ENCODE measurements around the gene IPPK. TPM values are rescaled to one million over a fixed set of nuclear protein-coding genes. Genes with fewer than 3 reads are reported as not detected.

IPPK gene
- total RNA-seq, 1 experiment from 2014 or later = 5.4 TPM

DNA sequence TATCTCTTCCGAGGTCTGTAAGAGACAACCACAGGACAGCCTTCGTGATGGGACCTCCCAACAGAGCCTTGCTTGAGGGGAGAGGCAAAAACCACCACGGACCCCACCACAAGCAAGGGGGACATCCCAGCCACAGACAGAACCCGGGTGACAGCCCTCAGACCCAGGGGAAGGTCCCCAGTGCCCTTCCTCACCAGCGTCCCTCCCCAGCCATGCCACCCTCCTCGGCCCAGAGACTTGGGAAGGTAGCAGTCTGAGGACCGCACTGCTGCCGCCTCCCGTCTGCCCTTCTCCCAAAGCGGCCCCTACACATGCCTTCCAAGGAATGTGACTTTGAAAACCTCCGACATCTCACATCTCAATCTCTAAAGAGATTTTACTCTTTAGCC lies 13.4 kb downstream of the IPPK start:
- ChIA-PET CTCF (no interaction called here), POLR2A (no interaction called here)
- ATAC-seq (no peak), DNase-seq (ENCODE audit: low read depth, low spot score) (no peak)
- BruUV-seq (replicated peaks) = no TSS peak
- no peak for TF ChIP-seq SIN3A (IDR thresholded peaks at IDR 0.05; ENCODE audit: borderline replicate concordance, insufficient read depth, low read depth, low read length)
- TF ChIP-seq, protein P1, sequence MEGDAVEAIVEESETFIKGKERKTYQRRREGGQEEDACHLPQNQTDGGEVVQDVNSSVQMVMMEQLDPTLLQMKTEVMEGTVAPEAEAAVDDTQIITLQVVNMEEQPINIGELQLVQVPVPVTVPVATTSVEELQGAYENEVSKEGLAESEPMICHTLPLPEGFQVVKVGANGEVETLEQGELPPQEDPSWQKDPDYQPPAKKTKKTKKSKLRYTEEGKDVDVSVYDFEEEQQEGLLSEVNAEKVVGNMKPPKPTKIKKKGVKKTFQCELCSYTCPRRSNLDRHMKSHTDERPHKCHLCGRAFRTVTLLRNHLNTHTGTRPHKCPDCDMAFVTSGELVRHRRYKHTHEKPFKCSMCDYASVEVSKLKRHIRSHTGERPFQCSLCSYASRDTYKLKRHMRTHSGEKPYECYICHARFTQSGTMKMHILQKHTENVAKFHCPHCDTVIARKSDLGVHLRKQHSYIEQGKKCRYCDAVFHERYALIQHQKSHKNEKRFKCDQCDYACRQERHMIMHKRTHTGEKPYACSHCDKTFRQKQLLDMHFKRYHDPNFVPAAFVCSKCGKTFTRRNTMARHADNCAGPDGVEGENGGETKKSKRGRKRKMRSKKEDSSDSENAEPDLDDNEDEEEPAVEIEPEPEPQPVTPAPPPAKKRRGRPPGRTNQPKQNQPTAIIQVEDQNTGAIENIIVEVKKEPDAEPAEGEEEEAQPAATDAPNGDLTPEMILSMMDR (IDR thresholded peaks at IDR 0.05) = no peak
- TF ChIP-seq POLR2AphosphoS5 (IDR thresholded peaks at IDR 0.05; ENCODE audit: low read depth, low read length) = no peak
- TF ChIP-seq, protein P2, sequence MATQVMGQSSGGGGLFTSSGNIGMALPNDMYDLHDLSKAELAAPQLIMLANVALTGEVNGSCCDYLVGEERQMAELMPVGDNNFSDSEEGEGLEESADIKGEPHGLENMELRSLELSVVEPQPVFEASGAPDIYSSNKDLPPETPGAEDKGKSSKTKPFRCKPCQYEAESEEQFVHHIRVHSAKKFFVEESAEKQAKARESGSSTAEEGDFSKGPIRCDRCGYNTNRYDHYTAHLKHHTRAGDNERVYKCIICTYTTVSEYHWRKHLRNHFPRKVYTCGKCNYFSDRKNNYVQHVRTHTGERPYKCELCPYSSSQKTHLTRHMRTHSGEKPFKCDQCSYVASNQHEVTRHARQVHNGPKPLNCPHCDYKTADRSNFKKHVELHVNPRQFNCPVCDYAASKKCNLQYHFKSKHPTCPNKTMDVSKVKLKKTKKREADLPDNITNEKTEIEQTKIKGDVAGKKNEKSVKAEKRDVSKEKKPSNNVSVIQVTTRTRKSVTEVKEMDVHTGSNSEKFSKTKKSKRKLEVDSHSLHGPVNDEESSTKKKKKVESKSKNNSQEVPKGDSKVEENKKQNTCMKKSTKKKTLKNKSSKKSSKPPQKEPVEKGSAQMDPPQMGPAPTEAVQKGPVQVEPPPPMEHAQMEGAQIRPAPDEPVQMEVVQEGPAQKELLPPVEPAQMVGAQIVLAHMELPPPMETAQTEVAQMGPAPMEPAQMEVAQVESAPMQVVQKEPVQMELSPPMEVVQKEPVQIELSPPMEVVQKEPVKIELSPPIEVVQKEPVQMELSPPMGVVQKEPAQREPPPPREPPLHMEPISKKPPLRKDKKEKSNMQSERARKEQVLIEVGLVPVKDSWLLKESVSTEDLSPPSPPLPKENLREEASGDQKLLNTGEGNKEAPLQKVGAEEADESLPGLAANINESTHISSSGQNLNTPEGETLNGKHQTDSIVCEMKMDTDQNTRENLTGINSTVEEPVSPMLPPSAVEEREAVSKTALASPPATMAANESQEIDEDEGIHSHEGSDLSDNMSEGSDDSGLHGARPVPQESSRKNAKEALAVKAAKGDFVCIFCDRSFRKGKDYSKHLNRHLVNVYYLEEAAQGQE (IDR thresholded peaks at IDR 0.05; ENCODE audit: insufficient read depth in 1 of 2, low read depth in 2 of 2, low read length in 1 of 2) = no peak
- no peak for TF ChIP-seq TCF7L2 (IDR thresholded peaks at IDR 0.05; ENCODE audit: low read depth, low read length)
- in situ Hi-C loops (cut with HindIII; ENCODE audit: low pct_unique_long_range_greater_than_20kb, low sequenced_read_pairs) (no loop called here), intact Hi-C loops (cut with micrococcal nuclease; ENCODE audit: unreplicated experiment) (no loop called here)
- no peaks in the 10 kb centered on the region for H3K27me3 ChIP-seq (ENCODE audit: control insufficient read depth, insufficient read depth, low read length)
- no peaks in the 10 kb centered on the region for H3K4me1 ChIP-seq (ENCODE audit: control insufficient read depth, insufficient read depth, low read length)
- no peaks in the 10 kb centered on the region for H3K9me3 ChIP-seq (ENCODE audit: control insufficient read depth, insufficient read depth, low read depth, low read length)
- no peak overlapping the region for H3K27ac ChIP-seq (ENCODE audit: low read length)
- no peak overlapping the region for H3K4me3 ChIP-seq (ENCODE audit: low read depth in 2 of 2, low read length in 2 of 2)
- no peaks in the 10 kb centered on the region for H3K36me3 ChIP-seq (ENCODE audit: control insufficient read depth, insufficient read depth, low read length)

DNA sequence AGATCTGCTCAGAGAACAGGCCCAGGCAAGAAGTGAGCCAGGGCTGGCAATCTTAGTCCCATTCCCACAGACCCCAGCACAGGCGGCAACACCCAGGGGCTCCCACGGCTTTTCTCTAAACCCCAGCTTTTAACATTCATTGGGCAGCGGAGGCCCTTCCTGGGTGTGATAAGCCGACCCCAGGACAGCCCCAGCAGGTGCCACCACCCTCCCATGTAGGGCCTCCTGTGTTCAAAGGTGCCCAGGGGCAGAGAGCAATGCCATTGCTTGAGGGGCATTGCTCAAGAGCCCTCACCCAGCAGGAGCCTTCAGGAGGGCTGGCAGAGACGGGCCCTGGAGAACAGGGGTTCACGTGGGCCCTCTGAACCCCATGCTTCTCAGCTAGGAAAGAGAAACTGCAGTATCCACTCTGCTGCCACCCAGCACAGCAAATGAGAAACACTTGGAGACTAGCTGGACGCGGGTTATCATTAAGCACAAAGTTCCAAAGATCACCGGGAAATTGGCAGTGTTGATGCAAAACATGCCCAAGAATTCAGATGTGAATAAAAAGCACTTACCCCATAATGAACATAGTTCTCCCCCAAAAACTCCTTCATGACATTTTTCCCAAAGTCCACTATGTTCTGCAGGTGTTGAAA lies 13.9 kb downstream of the IPPK start:
- ChIA-PET CTCF (no interaction called here), POLR2A (no interaction called here)
- ATAC-seq (no peak), DNase-seq (ENCODE audit: low read depth, low spot score) (no peak)
- no peaks in the 10 kb centered on the region for H3K36me3 ChIP-seq (ENCODE audit: control insufficient read depth, insufficient read depth, low read length)
- no peaks in the 10 kb centered on the region for H3K27me3 ChIP-seq (ENCODE audit: control insufficient read depth, insufficient read depth, low read length)
- no peaks in the 10 kb centered on the region for H3K4me1 ChIP-seq (ENCODE audit: control insufficient read depth, insufficient read depth, low read length)
- TF ChIP-seq POLR2AphosphoS5 (IDR thresholded peaks at IDR 0.05; ENCODE audit: low read depth, low read length) (no peak), TCF7L2 (IDR thresholded peaks at IDR 0.05; ENCODE audit: low read depth, low read length) (no peak)
- intact Hi-C loops (cut with micrococcal nuclease; ENCODE audit: unreplicated experiment) (no loop called here), in situ Hi-C loops (cut with HindIII; ENCODE audit: low pct_unique_long_range_greater_than_20kb, low sequenced_read_pairs) (no loop called here)
- no peak overlapping the region for H3K27ac ChIP-seq (ENCODE audit: low read length)
- H3K9me3 ChIP-seq (ENCODE audit: control insufficient read depth, insufficient read depth, low read depth, low read length) = no peaks in the 10 kb centered on the region
- H3K4me3 ChIP-seq (ENCODE audit: low read depth in 2 of 2, low read length in 2 of 2) = no peak overlapping the region
- BruUV-seq (replicated peaks) = no TSS peak

DNA sequence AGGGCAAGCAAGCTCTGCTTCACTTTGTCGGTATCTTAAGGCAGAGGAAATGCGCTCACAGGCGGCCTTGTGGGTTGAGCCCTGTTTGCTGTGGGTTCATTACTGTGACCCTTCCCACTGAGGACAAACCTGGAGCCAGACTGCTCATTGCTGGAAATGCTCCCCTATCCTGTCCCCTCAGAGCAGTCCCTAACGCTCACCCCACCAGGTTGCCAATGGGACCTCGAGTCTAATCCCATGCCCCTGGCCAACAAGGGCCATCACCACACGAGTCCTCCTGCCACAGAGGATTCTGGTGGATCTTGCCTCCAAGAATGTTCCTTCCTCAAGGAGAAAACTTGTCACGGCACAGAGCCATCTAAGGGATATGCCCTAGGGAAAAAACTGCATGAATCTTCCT lies 14.6 kb downstream of the IPPK start:
- Histone ChIP-seq H3K4me3 (ENCODE audit: low read depth in 2 of 2, low read length in 2 of 2) (no peak overlapping the region), H3K36me3 (ENCODE audit: control insufficient read depth, insufficient read depth, low read length) (no peaks in the 10 kb centered on the region), H3K9me3 (ENCODE audit: control insufficient read depth, insufficient read depth, low read depth, low read length) (no peaks in the 10 kb centered on the region), H3K27me3 (ENCODE audit: control insufficient read depth, insufficient read depth, low read length) (no peaks in the 10 kb centered on the region), H3K27ac (ENCODE audit: low read length) (no peak overlapping the region), H3K4me1 (ENCODE audit: control insufficient read depth, insufficient read depth, low read length) (no peaks in the 10 kb centered on the region)
- in situ Hi-C loops (cut with HindIII; ENCODE audit: low pct_unique_long_range_greater_than_20kb, low sequenced_read_pairs) (no loop called here), intact Hi-C loops (cut with micrococcal nuclease; ENCODE audit: unreplicated experiment) (no loop called here)
- TF ChIP-seq, protein P1 (IDR thresholded peaks at IDR 0.05) = no peak
- TF ChIP-seq POLR2AphosphoS5 (IDR thresholded peaks at IDR 0.05; ENCODE audit: low read depth, low read length) (no peak), SIN3A (IDR thresholded peaks at IDR 0.05; ENCODE audit: borderline replicate concordance, insufficient read depth, low read depth, low read length) (no peak), TCF7L2 (IDR thresholded peaks at IDR 0.05; ENCODE audit: low read depth, low read length) (no peak)
- TF ChIP-seq, protein P2 (IDR thresholded peaks at IDR 0.05; ENCODE audit: insufficient read depth in 1 of 2, low read depth in 2 of 2, low read length in 1 of 2) = no peak
- ChIA-PET CTCF (no interaction called here), POLR2A (no interaction called here)
- DNase-seq (ENCODE audit: low read depth, low spot score) (no peak), ATAC-seq (no peak)
- BruUV-seq (replicated peaks) = no TSS peak
